Measurements from ENCODE around the gene PARVG. TPM values are rescaled to one million over a fixed set of nuclear protein-coding genes. Genes with fewer than 3 reads are reported as not detected.

Gene PARVG
- total and polyA plus RNA-seq, 10 of the 15 experiments (the other 5 are each of a cell fraction or from before 2014, with no cell fraction given), result 6.3 to 123 (median 71.9) TPM

DNA sequence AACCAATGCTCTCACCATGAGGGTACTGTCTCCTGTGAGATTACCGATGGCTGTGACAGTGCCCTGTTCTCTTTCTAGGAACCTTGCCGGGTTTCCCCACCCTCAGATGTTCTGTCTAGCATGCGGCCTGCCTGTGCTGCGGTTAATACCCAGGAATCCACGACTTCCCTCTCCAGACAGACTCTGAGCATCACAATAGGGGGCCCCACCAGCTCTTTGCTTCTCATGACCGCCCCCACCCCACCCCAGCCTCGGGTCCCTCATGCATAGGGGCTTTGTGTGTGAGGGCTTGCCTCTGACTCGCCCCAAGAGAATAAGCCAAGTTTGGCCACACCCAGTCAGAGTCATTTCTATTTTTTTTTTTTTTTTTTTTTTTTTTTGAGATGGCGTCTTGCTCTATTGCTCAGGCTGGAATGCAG is 10.3 kb downstream of the PARVG start:
- POLR2A ChIA-PET, result interaction anchor here (3.0 kb wide), 1 partner anchor 10 kb away, joined by 17 read pairs; the partner anchor contains the start of gene PARVG
- TF ChIP-seq ZNF207 (IDR thresholded peaks at IDR 0.05; ENCODE audit: borderline replicate concordance), result no peak
- TF ChIP-seq PAX8 (IDR thresholded peaks at IDR 0.05), result no peak
- no peak for TF ChIP-seq SMC3 (IDR thresholded peaks at IDR 0.05; ENCODE audit: borderline replicate concordance, low read length)
- TF ChIP-seq, protein P1, sequence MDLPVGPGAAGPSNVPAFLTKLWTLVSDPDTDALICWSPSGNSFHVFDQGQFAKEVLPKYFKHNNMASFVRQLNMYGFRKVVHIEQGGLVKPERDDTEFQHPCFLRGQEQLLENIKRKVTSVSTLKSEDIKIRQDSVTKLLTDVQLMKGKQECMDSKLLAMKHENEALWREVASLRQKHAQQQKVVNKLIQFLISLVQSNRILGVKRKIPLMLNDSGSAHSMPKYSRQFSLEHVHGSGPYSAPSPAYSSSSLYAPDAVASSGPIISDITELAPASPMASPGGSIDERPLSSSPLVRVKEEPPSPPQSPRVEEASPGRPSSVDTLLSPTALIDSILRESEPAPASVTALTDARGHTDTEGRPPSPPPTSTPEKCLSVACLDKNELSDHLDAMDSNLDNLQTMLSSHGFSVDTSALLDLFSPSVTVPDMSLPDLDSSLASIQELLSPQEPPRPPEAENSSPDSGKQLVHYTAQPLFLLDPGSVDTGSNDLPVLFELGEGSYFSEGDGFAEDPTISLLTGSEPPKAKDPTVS (IDR thresholded peaks at IDR 0.05; ENCODE audit: low read depth, low read length), result no peak
- TF ChIP-seq CBX3 (IDR thresholded peaks at IDR 0.05; ENCODE audit: borderline replicate concordance, low read depth), result no peak
- no peak for TF ChIP-seq ZNF274 (IDR thresholded peaks at IDR 0.05; ENCODE audit: insufficient read depth, insufficient read length)
- TF ChIP-seq NRF1 (conservative IDR thresholded peaks at IDR 0.05; ENCODE audit: low read depth, low read length), result no peak
- TF ChIP-seq, protein P2, sequence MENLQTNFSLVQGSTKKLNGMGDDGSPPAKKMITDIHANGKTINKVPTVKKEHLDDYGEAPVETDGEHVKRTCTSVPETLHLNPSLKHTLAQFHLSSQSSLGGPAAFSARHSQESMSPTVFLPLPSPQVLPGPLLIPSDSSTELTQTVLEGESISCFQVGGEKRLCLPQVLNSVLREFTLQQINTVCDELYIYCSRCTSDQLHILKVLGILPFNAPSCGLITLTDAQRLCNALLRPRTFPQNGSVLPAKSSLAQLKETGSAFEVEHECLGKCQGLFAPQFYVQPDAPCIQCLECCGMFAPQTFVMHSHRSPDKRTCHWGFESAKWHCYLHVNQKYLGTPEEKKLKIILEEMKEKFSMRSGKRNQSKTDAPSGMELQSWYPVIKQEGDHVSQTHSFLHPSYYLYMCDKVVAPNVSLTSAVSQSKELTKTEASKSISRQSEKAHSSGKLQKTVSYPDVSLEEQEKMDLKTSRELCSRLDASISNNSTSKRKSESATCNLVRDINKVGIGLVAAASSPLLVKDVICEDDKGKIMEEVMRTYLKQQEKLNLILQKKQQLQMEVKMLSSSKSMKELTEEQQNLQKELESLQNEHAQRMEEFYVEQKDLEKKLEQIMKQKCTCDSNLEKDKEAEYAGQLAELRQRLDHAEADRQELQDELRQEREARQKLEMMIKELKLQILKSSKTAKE (IDR thresholded peaks at IDR 0.05; ENCODE audit: low read depth, poor library complexity, severe bottlenecking), result no peak
- no peak for TF ChIP-seq CBFB (IDR thresholded peaks at IDR 0.05; ENCODE audit: low read depth)
- TF ChIP-seq, protein P3, sequence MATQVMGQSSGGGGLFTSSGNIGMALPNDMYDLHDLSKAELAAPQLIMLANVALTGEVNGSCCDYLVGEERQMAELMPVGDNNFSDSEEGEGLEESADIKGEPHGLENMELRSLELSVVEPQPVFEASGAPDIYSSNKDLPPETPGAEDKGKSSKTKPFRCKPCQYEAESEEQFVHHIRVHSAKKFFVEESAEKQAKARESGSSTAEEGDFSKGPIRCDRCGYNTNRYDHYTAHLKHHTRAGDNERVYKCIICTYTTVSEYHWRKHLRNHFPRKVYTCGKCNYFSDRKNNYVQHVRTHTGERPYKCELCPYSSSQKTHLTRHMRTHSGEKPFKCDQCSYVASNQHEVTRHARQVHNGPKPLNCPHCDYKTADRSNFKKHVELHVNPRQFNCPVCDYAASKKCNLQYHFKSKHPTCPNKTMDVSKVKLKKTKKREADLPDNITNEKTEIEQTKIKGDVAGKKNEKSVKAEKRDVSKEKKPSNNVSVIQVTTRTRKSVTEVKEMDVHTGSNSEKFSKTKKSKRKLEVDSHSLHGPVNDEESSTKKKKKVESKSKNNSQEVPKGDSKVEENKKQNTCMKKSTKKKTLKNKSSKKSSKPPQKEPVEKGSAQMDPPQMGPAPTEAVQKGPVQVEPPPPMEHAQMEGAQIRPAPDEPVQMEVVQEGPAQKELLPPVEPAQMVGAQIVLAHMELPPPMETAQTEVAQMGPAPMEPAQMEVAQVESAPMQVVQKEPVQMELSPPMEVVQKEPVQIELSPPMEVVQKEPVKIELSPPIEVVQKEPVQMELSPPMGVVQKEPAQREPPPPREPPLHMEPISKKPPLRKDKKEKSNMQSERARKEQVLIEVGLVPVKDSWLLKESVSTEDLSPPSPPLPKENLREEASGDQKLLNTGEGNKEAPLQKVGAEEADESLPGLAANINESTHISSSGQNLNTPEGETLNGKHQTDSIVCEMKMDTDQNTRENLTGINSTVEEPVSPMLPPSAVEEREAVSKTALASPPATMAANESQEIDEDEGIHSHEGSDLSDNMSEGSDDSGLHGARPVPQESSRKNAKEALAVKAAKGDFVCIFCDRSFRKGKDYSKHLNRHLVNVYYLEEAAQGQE (IDR thresholded peaks at IDR 0.05; ENCODE audit: low read depth, low read length), result no peak
- TF ChIP-seq ZNF24 (IDR thresholded peaks at IDR 0.05), result no peak
- TF ChIP-seq CHD4 (IDR thresholded peaks at IDR 0.05), result no peak
- no peak for TF ChIP-seq EED (IDR thresholded peaks at IDR 0.05; ENCODE audit: low read depth)
- no peak for TF ChIP-seq POLR2AphosphoS2 (IDR thresholded peaks at IDR 0.05; ENCODE audit: low read depth, low read length)
- TF ChIP-seq, protein P4, sequence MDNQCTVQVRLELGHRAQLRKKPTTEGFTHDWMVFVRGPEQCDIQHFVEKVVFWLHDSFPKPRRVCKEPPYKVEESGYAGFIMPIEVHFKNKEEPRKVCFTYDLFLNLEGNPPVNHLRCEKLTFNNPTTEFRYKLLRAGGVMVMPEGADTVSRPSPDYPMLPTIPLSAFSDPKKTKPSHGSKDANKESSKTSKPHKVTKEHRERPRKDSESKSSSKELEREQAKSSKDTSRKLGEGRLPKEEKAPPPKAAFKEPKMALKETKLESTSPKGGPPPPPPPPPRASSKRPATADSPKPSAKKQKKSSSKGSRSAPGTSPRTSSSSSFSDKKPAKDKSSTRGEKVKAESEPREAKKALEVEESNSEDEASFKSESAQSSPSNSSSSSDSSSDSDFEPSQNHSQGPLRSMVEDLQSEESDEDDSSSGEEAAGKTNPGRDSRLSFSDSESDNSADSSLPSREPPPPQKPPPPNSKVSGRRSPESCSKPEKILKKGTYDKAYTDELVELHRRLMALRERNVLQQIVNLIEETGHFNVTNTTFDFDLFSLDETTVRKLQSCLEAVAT (IDR thresholded peaks at IDR 0.05), result 0 out of 2 replicates have a peak, but pooled peaks have one; percentile 50
- no peak for TF ChIP-seq MXI1 (IDR thresholded peaks at IDR 0.05; ENCODE audit: low read depth, low read length)
- TF ChIP-seq RBBP5 (conservative IDR thresholded peaks at IDR 0.05), result no peak

More for the DNA sequence above, 10.3 kb downstream of the PARVG start:
- Histone ChIP-seq H3K27ac (ENCODE audit: control insufficient read depth, insufficient read depth) (peak overlapping the region; percentile 19; the same call in 1 of the 2 replicates), H3K9ac (ENCODE audit: control insufficient read depth, insufficient read depth, low read length) (no peak overlapping the region; the same call in 1 of the 2 replicates), H3K4me3 (no peak overlapping the region), H4K20me1 (ENCODE audit: control insufficient read depth, insufficient read depth) (no peaks in the 10 kb centered on the region), H3K36me3 (ENCODE audit: control insufficient read depth in 2 of 2, insufficient read depth in 2 of 2, low read length in 1 of 2) (no peaks in the 10 kb centered on the region; a peak in 1 of 4 replicates), H3K27me3 (replicated peaks in 1 of 2; ENCODE audit: control insufficient read depth in 2 of 2, insufficient read depth in 2 of 2, low read length in 1 of 2) (no peaks in the 10 kb centered on the region), H3K79me2 (ENCODE audit: control insufficient read depth, insufficient read depth, low read length) (no peaks in the 10 kb centered on the region), H2AFZ (ENCODE audit: control insufficient read depth, low read depth, low read length) (peak overlapping the region; percentile 20; the same call in 1 of the 2 replicates), H3K4me1 (ENCODE audit: control insufficient read depth, insufficient read depth, low read length) (peaks cover 43% of the 10 kb centered on the region), H3K9me3 (replicated peaks; ENCODE audit: control insufficient read depth, insufficient read depth, low read length) (no peaks in the 10 kb centered on the region), H3K4me2 (ENCODE audit: control insufficient read depth, insufficient read depth) (no peak overlapping the region)
- no TSS peak for BruUV-seq (replicated peaks)
- ChIA-PET SMC1A (ENCODE audit: uncharacterized antibody, unreplicated experiment) (interaction anchor here (0.6 to 1.0 kb wide), 3 partner anchors 8 to 465 kb away, joined by 3 read pairs; no protein-coding TSS in a partner anchor), RAD21 (ENCODE audit: unreplicated experiment) (interaction anchor here (0.6 to 1.1 kb wide), 5 partner anchors 8 to 208 kb away, joined by 3 to 7 read pairs (median 3); partner anchors contain the start of gene PARVG), CTCF (no interaction called here)
- DNase-seq (ENCODE audit: low read depth, low spot score), result no peak
- in situ Hi-C loops (cut with MboI), result no loop called here
- peak; percentile 81 for ATAC-seq
- intact Hi-C loops (cut with micrococcal nuclease; ENCODE audit: unreplicated experiment), result no loop called here
- FAIRE-seq, result peak; percentile 18
- WGBS (ENCODE audit: insufficient coverage, insufficient replicate concordance, low lambda C conversion rate, missing lambda C conversion rate), result 0% methylated on average over 8 of the region's 9 CpGs

All from GM12878 (cell line).